ENCODE measurements around the gene SAP30BP. TPM values are rescaled to one million over a fixed set of nuclear protein-coding genes. Genes with fewer than 3 reads are reported as not detected.

Gene SAP30BP
- total and polyA plus RNA-seq, 2 of the 13 experiments (the other 11 are each of a cell fraction or from before 2014, with no cell fraction given), result 67.7 to 99.4 TPM

- intact Hi-C loops (cut with micrococcal nuclease; ENCODE audit: unreplicated experiment), result loop anchor here (5.0 kb wide), 1 partner anchor 142 kb away; no protein-coding TSS in a partner anchor
- TF ChIP-seq KDM1A (CRISPR knock-in tag; IDR thresholded peaks at IDR 0.05) (0 out of 2 replicates have a peak, but pooled peaks have one; percentile 26), MED8 (CRISPR knock-in tag; IDR thresholded peaks at IDR 0.05; ENCODE audit: insufficient replicate concordance) (no peak), ZNF512 (CRISPR knock-in tag; IDR thresholded peaks at IDR 0.05) (no peak; the same call in 1 of the 2 replicates), SATB2 (CRISPR knock-in tag; IDR thresholded peaks at IDR 0.05) (no peak; the same call in 1 of the 2 replicates), HNF4G (IDR thresholded peaks at IDR 0.05; ENCODE audit: borderline replicate concordance, low read depth, low read length) (peak; percentile 91), HNF4G (CRISPR knock-in tag; IDR thresholded peaks at IDR 0.05; ENCODE audit: borderline replicate concordance, low read depth) (peak; percentile 94), ZNF549 (CRISPR knock-in tag; IDR thresholded peaks at IDR 0.05) (no peak), NBN (conservative IDR thresholded peaks at IDR 0.05) (peak; percentile 58; the same call in 1 of the 2 replicates), ZBTB43 (CRISPR knock-in tag; conservative IDR thresholded peaks at IDR 0.05) (peak; percentile 90), ZNF781 (CRISPR knock-in tag; IDR thresholded peaks at IDR 0.05; ENCODE audit: borderline replicate concordance, not compliant biosample characterization) (no peak), RFX3 (CRISPR knock-in tag; IDR thresholded peaks at IDR 0.05) (no peak), JARID2 (CRISPR knock-in tag; IDR thresholded peaks at IDR 0.05; ENCODE audit: insufficient replicate concordance) (no peak), ZNF773 (CRISPR knock-in tag; IDR thresholded peaks at IDR 0.05; ENCODE audit: borderline replicate concordance) (peak; percentile 79; the same call in 1 of the 2 replicates), CERS6 (CRISPR knock-in tag; IDR thresholded peaks at IDR 0.05) (no peak; the same call in 1 of the 2 replicates), FOXA3 (CRISPR knock-in tag; IDR thresholded peaks at IDR 0.05) (no peak), ZNF704 (CRISPR knock-in tag; IDR thresholded peaks at IDR 0.05; ENCODE audit: borderline replicate concordance) (0 out of 2 replicates have a peak, but pooled peaks have one; percentile 67), KMT2A (CRISPR knock-in tag; IDR thresholded peaks at IDR 0.05) (peak; percentile 7; the same call in 1 of the 2 replicates), MEIS2 (CRISPR knock-in tag; IDR thresholded peaks at IDR 0.05) (no peak; the same call in 1 of the 2 replicates)
Observed at GRCh38 chr17:75754378-75755204, 87.5 kb downstream of the SAP30BP start.

More at GRCh38 chr17:75754378-75755204, 87.5 kb downstream of the SAP30BP start:
- Histone ChIP-seq H4K20me1 (ENCODE audit: insufficient read depth, low read length) (no peaks in the 10 kb centered on the region), H3K79me2 (ENCODE audit: insufficient read depth, low read length) (no peaks in the 10 kb centered on the region), H3K36me3 (replicated peaks in 1 of 2; ENCODE audit: control insufficient read depth in 1 of 2, insufficient read depth in 2 of 2, low read length in 2 of 2) (no peaks in the 10 kb centered on the region), H3K4me1 (ENCODE audit: insufficient read depth, low read length) (peaks cover 64% of the 10 kb centered on the region), H3K27me3 (ENCODE audit: control insufficient read depth in 1 of 2, insufficient read depth in 2 of 2, low read length in 2 of 2) (no peaks in the 10 kb centered on the region), H2AFZ (ENCODE audit: low read length) (no peak overlapping the region), H3K9me3 (ENCODE audit: low read length) (no peaks in the 10 kb centered on the region), H3K4me3 (replicated peaks in 1 of 3; ENCODE audit: insufficient read depth in 1 of 3, low read depth in 2 of 3, low read length in 3 of 3) (peak overlapping the region; percentile 29 to 69 (median 39); a peak in 5 of 6 replicates), H3K27ac (ENCODE audit: extremely low read length, insufficient read depth, low read length) (peak overlapping the region; percentile 72), H3K4me2 (ENCODE audit: low read depth, low read length) (peak overlapping the region; percentile 89), H3K9ac (ENCODE audit: insufficient read depth, low read depth, low read length) (peak overlapping the region; percentile 75)
- 19% methylated on average over 22 of the region's 27 CpGs for WGBS (ENCODE audit: low lambda C conversion rate)
- ChIA-PET CTCF (ENCODE audit: low intra/inter-chr PET ratio, low total read pairs) (interaction anchor here (1.3 to 2.8 kb wide), 4 partner anchors 10 to 102 kb away, joined by 3 to 12 read pairs (median 4); partner anchors contain the start of gene GALK1), POLR2A (interaction anchor here (0.9 to 5.8 kb wide), 18 partner anchors 10 to 623 kb away, joined by 3 to 116 read pairs (median 10); partner anchors contain the start of genes GALK1, NT5C, RECQL5 and SAP30BP)
- TSS peak; percentile 63 for BruUV-seq (replicated peaks)
- peak; percentile 67 for ATAC-seq
- DNase-seq (ENCODE audit: low spot score), result peak; percentile 72
- in situ Hi-C loops (cut with HindIII; ENCODE audit: extremely low pct_ligation_motif_present, low pct_unique_long_range_greater_than_20kb), result loop anchor here (5.0 to 10.0 kb wide), 2 partner anchors 77 to 140 kb away; no protein-coding TSS in a partner anchor
- FAIRE-seq, result peak; percentile 77
